ACC112 (cell line): ENCODE results near the gene CINP.
"Not testable (repeated sequence)": the region's sequence is repeated elsewhere in the genome, so short reads cannot be mapped to it uniquely, and the experiment has no call there.

Source experiments
- H2AFZ ChIP-seq: fragments of 200-600 bp; sonication (generic); one replicate; pipeline ENCODE4 v1.6.0; 2017; ENCODE audit warnings: antibody characterized with exemption, low read length; ENCODE audit not compliant: unreplicated experiment
- H3K27ac ChIP-seq: fragments of 200-600 bp; sonication (generic); 2 replicates; pipeline ENCODE4 v1.5.1; 2014; ENCODE audit warnings: low read depth, mild to moderate bottlenecking, antibody characterized with exemption, low read length, moderate library complexity
- H3K27me3 ChIP-seq: fragments of 200-600 bp; sonication (generic); 2 replicates; pipeline ENCODE4 v1.6.1; 2014; ENCODE audit warnings: mild to moderate bottlenecking, antibody characterized with exemption, low read length, moderate library complexity, mixed read lengths; ENCODE audit not compliant: insufficient read depth
- H3K36me3 ChIP-seq: fragments of 200-600 bp; sonication (generic); 2 replicates; pipeline ENCODE4 v1.6.1; 2016; ENCODE audit warnings: mild to moderate bottlenecking, antibody characterized with exemption, low read length, moderate library complexity, mixed read lengths; ENCODE audit not compliant: insufficient read depth
- H3K4me1 ChIP-seq: fragments of 200-600 bp; sonication (generic); one replicate; pipeline ENCODE4 v1.6.1; 2016; ENCODE audit warnings: low read length, mixed read lengths; ENCODE audit not compliant: insufficient read depth, unreplicated experiment, control insufficient read depth
- H3K4me3 ChIP-seq: fragments of 200-600 bp; sonication (generic); 2 replicates; pipeline ENCODE4 v1.5.1; 2014; ENCODE audit warnings: mild to moderate bottlenecking, low read depth, low read length
- H3K79me2 ChIP-seq: fragments of 200-600 bp; sonication (generic); one replicate; pipeline ENCODE4 v1.6.0; 2016; ENCODE audit warnings: low read length; ENCODE audit not compliant: control insufficient read depth, unreplicated experiment, insufficient read depth

The CINP gene

DNA sequence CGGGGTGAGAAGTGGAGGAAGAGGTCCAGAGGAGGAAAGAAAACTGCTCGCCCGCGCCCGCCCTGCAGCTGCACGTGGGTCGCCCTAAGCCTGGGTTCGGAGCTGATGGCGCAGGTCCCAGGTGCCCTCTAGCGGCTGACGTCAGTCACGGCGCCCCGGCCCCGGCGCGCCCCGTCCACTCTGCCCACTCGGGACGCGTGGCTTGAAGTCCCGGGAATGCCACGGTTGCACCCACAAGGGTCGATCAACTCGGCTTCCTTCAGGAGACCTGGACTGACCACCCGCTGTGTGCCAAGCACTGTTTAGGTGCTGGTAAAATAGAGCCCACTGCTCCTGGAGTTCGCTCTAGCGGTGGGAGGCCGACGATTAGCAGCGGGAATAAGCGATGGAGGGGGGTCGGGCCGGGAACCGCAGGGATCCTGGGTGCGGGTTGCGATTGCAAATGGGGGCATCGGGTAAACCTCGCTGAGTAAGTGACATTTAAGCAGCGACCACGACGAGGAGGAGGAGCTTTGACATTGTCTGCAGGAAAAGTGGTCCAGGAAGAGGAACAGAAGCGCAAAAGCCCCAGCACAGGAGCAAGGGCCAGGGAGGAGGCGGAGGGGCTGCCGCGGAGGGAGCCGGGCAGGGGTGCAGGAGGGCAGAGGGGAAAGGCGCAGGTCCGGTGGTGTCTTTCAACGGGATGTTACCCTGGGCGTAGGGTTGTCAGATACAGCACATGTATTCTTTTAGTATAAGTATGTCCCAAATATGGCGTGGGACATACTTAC, 48.3 kb downstream of the CINP start:
- Histone ChIP-seq H3K4me1 (peaks cover 16% of the 10 kb centered on the region), H3K27ac (peak overlapping the region; percentile 67)

GRCh38 chr14:102304611-102305506, 57.8 kb downstream of the CINP start, which contains the start of gene MOK:
Gene MOK (minus strand): TSS chr14:102305164. CDS start chr14:102304968, 196 bp downstream.
- no peaks in the 10 kb centered on the region for H3K27me3 ChIP-seq
- peak within 1 kb of the TSS; percentile 64 for H2AFZ ChIP-seq
- peak within 1 kb of the TSS; percentile 88 for H3K27ac ChIP-seq
- peaks cover 12% of the 10 kb centered on the region for H3K4me1 ChIP-seq
- peak within 1 kb of the TSS; percentile 87 for H3K4me3 ChIP-seq
- no peaks in the 10 kb centered on the region for H3K36me3 ChIP-seq
- H3K79me2 ChIP-seq: peaks cover 37% of the 10 kb centered on the region

More for the DNA sequence above, 48.3 kb downstream of the CINP start:
- H3K79me2 ChIP-seq: no peaks in the 10 kb centered on the region
- H3K27me3 ChIP-seq: no peaks in the 10 kb centered on the region
- peak overlapping the region; percentile 79 for H3K4me3 ChIP-seq
- H3K36me3 ChIP-seq: no peaks in the 10 kb centered on the region
- H2AFZ ChIP-seq: peak overlapping the region; percentile 90

GRCh38 chr14:102303664-102304063, 59.0 kb downstream of the CINP start:
- Histone ChIP-seq H3K4me3 (peak overlapping the region; percentile 87), H3K27ac (peak overlapping the region; percentile 88), H3K27me3 (no peaks in the 10 kb centered on the region), H3K4me1 (peaks cover 12% of the 10 kb centered on the region), H3K36me3 (peaks cover 4% of the 10 kb centered on the region), H2AFZ (no peak overlapping the region), H3K79me2 (peaks cover 49% of the 10 kb centered on the region)

DNA sequence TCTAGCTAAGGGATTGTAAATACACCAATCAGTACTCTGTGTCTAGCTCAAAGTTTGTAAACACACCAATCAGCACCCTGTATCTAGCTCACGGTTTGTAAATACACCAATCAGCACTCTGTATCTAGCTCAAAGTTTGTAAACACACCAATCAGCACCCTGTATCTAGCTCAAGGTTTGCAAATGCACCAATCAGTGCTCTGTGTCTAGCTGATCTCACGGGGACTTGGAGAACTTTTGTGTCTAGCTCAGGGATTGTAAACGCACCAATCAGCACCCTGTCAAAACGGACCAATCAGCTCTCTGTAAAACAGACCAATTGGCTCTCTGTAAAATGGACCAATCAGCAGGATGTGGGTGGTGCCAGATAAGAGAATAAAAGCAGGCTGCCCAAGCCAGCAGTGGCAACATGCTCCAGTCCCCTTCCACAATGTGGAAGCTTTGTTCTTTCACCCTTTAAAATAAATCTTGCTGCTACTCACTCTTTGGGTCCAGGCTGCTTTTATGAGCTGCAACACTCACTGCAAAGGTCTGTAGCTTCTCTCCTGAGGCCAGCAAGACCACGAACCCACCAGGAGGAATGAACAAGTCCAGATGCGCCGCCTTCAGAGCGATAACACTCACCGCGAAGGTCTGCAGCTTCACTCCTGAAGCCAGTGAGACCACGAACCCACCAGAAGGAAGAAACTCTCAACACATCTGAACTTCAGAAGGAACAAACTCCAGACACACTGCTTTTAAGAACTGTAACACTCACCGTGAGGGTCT, 64.2 kb downstream of the CINP start:
- H3K27me3 ChIP-seq, H2AFZ ChIP-seq, H3K27ac ChIP-seq, H3K4me3 ChIP-seq: not testable (repeated sequence)
- Histone ChIP-seq H3K4me1 (peaks cover 39% of the 10 kb centered on the region), H3K79me2 (peaks cover 70% of the 10 kb centered on the region), H3K36me3 (peaks cover 15% of the 10 kb centered on the region)
